Aorta (tissue), 5 donors: ENCODE measurements around the gene GNPNAT1. TPM values are rescaled to one million over a fixed set of nuclear protein-coding genes. Genes with fewer than 3 reads are reported as not detected.

Experiments
- ATAC-seq: fragments of 200-7000 bp; cut with Tn5 transposase; one replicate; pipeline ENCODE4 v1.9.1; 2022; ENCODE audit warnings: moderate library complexity; ENCODE audit not compliant: low FRiP score
- DNase-seq, 2 donors: peaks; one replicate each; pipeline ENCODE4 v3.0.0-alpha.2; 2020
- H3K27ac ChIP-seq, 2 donors: one replicate each; pipeline ENCODE4 v1.5.1; 2013; ENCODE audit warnings: low read length in 2 of 2, mild to moderate bottlenecking in 2 of 2, moderate library complexity in 2 of 2, control low read depth in 1 of 2, inconsistent platforms in 1 of 2, low read depth in 1 of 2
- H3K27me3 ChIP-seq, 2 donors: one replicate each; pipeline ENCODE4 v1.6.1; 2013; ENCODE audit warnings: control low read depth in 1 of 2, low read length in 1 of 2, mild to moderate bottlenecking in 1 of 2, moderate library complexity in 1 of 2; ENCODE audit not compliant: insufficient read depth in 2 of 2, control insufficient read depth in 1 of 2
- H3K36me3 ChIP-seq, 2 donors: one replicate each; pipeline ENCODE4 v1.6.1; 2013; ENCODE audit warnings: control low read depth in 1 of 2, low read length in 1 of 2, mild to moderate bottlenecking in 1 of 2; ENCODE audit not compliant: insufficient read depth in 2 of 2, control insufficient read depth in 1 of 2
- H3K4me1 ChIP-seq, 2 donors: one replicate each; pipeline ENCODE4 v1.6.1; 2013; ENCODE audit warnings: low read length in 2 of 2, control low read depth in 1 of 2, mild to moderate bottlenecking in 1 of 2, moderate library complexity in 1 of 2; ENCODE audit not compliant: insufficient read depth in 2 of 2, control insufficient read depth in 1 of 2
- H3K4me3 ChIP-seq, 2 donors: one replicate each; pipeline ENCODE4 v1.5.1; 2013; ENCODE audit warnings: low read length in 2 of 2, control low read depth in 1 of 2, mild to moderate bottlenecking in 1 of 2
- H3K9me3 ChIP-seq: one replicate; pipeline ENCODE4 v1.6.1; 2013; ENCODE audit warnings: mild to moderate bottlenecking, low read length; ENCODE audit not compliant: control insufficient read depth
- WGBS, 2 donors: extraction: QIAGEN DNeasy Blood & Tissue Kit; methylation state at CpG; one replicate each; pipeline ENCODE4 v1.1.7; 2013; 5-methylcytosine and 5-hydroxymethylcytosine counted together
- intact Hi-C, 2 donors: fragments of 100-400 bp; cut with DNase I; formaldehyde crosslinking; loops; one replicate each; pipeline versions ENCODE4 v1.14.2 to v1.15.0; 2022
- polyA plus RNA-seq, 2 donors: library from polyadenylated mRNA; stranded (reverse); fragments of 200-250 nt; gene quantifications; one replicate each; pipeline ENCODE4 v1.2.3, GENCODE V29; 2013
- total RNA-seq, 2 donors: library from RNA; stranded (reverse); fragmentation: NEBNext Ultra II Directional; extraction: Animal tissue kit (Norgen Biotek cat#: 25700); gene quantifications; one replicate each; pipeline ENCODE4 v1.2.1, GENCODE V29; 2021
- donor health status: healthy with polysubstance abuse.
- donor health status: Bipolar disorder and iron deficiency.
- donor health status: DM: no; HTN: no; CAD: no.
- donor health status: DM: no; HTN: no; CAD: no.
- donor health status: DM: yes; HTN: yes; CAD: no.

GNPNAT1 gene
- total and polyA plus RNA-seq, 4 donors: 9.8 to 32.4 (median 16.9) TPM

DNA sequence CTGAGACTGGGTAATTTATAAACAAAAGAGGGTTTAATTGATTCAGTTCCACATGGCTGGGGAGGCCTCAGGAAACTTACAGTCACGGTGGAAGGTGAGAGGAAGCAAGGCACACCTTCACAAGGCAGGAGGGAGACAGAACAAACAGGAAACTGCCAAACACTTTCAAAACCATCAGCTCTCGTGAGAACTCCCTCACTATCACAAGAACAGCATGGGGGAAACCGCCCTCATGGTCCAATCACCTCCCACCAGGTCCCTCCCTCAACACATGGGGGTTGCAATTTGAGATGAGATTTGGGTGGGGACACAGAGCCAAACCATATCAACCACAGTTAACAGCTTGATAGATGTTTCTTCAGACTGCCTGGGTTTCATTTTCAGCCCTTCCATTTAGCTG lies 6.2 kb upstream of the GNPNAT1 start:
- H3K4me3 ChIP-seq: no peak overlapping the region
- no peaks in the 10 kb centered on the region for H3K9me3 ChIP-seq
- H3K4me1 ChIP-seq: peaks cover 0 to 2% of the 10 kb centered on the region in 2 donors
- H3K36me3 ChIP-seq: no peaks in the 10 kb centered on the region
- H3K27ac ChIP-seq: no peak overlapping the region
- 84 to 85% methylated on average over 3 of the region's 3 CpGs for WGBS, 2 donors
- no peak for ATAC-seq
- intact Hi-C loops: no loop called here
- H3K27me3 ChIP-seq: no peaks in the 10 kb centered on the region
- DNase-seq: no peak

DNA sequence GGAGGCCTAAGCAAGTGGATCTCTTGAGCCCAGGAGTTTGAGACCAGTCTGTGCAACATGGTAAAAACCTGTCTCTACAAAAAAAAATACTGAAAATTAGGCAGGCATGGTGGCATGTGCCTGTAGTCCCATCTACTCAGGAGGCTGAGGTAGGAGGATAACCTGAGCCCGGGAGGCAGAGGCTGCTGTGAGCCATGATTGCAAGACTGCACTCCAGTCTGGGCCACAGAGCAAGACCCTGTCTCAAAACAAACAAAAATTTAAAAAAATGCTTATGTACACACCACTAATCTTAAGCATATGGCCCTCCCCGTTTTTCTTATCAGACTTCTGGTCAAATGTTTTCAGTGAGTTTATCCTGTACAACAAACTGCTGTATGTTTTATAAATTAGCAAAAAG lies 1.7 kb upstream of the GNPNAT1 start:
- H3K27ac ChIP-seq: no peak overlapping the region
- WGBS, 2 donors: 24 to 36% methylated on average over 2 of the region's 2 CpGs
- no peaks in the 10 kb centered on the region for H3K27me3 ChIP-seq
- H3K4me3 ChIP-seq: no peak overlapping the region
- no peaks in the 10 kb centered on the region for H3K36me3 ChIP-seq
- intact Hi-C loops: no loop called here
- no peak for DNase-seq
- H3K4me1 ChIP-seq: no peaks in the 10 kb centered on the region
- H3K9me3 ChIP-seq: no peaks in the 10 kb centered on the region
- ATAC-seq: no peak

DNA sequence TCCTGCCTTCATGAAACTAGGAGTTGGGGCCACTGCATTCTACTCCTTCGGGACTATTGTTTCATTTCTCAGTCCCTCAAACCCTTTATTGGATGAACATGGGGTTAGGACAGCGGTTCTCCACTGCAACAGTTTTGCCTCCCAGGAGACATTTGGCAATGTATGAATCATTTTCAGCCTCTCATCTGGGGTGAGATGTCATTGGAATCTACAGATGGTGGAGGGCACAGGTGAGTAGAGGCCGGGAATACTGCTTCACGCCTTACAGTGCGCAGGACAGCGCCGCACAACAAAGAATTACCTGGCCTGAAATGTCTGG lies 649 bp upstream of the GNPNAT1 start:
- intact Hi-C loops: loop anchor here in 1 of 2 donors (1.0 kb wide), 1 partner anchor 8 kb away; no protein-coding TSS in a partner anchor
- H3K27me3 ChIP-seq: no peaks in the 10 kb centered on the region
- H3K27ac ChIP-seq: peak overlapping the region; percentile 68 to 99
- no peaks in the 10 kb centered on the region for H3K36me3 ChIP-seq
- peak overlapping the region; percentile 28 to 61 for H3K4me3 ChIP-seq
- 70% methylated on average over 7 of the region's 7 CpGs for WGBS, 2 donors
- ATAC-seq (no peak), DNase-seq (no peak)
- H3K4me1 ChIP-seq: no peaks in the 10 kb centered on the region
- H3K9me3 ChIP-seq: no peaks in the 10 kb centered on the region

DNA sequence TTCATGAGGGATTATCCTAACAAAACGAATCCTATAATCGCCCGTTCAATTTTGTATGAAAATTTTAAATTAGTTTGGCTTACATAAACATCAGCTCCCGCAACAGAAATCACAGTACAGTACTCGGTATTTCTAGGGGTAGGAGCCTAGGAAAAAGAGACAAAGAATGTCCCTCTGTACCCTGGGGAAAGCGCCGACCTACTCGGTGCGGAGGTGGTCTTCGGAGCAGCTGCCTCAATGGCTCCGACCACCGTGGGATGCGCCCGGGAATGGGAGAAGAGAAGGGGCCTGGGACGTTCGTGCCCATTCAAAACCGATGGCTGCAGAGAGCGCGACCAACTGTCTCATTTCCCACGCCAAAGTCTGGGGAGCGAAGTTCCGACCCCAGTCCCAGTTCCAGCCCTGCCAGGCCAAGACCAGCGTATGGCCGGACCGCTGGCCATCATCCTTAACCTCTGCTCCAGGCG lies 618 bp downstream of the GNPNAT1 start:
- H3K27ac ChIP-seq: peak overlapping the region in 1 of 2 donors; percentile 57
- 1% methylated on average over 26 of the region's 26 CpGs for WGBS, 2 donors
- intact Hi-C loops: no loop called here
- ATAC-seq: no peak
- peak overlapping the region; percentile 15 to 52 for H3K4me3 ChIP-seq
- no peaks in the 10 kb centered on the region for H3K36me3 ChIP-seq
- no peaks in the 10 kb centered on the region for H3K9me3 ChIP-seq
- no peak for DNase-seq
- no peaks in the 10 kb centered on the region for H3K4me1 ChIP-seq
- H3K27me3 ChIP-seq: no peaks in the 10 kb centered on the region

DNA sequence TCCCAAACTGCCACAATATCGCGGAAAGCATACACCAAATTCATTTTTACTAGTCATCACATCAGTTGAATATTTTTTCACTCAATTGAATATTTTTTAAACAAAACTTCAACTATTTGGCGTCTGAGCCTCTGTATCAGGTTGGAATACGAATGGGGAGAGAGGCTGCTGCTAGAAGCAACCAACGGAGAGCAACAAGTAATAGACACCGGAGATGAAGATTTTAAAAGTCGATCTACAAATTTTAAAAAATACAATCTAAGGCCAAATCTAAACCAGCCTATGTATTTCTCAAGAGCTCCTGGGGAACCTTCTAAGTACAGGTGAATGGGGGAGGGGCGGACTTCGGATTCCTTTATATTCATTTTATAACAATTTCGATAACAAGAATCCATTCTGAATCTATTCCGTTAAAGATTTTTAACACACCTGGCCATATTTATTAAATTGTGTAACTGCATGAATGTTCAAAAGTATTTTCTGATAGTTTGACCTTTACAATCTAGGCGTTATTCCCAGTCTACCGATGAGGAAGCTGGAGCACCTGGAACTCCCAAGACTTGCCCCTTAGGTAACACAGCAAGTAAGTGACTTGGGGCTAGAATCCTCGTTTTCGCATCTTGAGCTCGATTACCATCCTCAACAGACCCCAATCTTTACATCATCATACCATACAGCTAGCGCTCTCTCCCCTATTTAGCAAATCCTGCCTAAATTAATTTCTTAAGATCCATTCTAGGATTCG lies 1.2 kb downstream of the GNPNAT1 start:
- no peaks in the 10 kb centered on the region for H3K27me3 ChIP-seq
- 49 to 50% methylated on average over 18 of the region's 18 CpGs for WGBS, 2 donors
- no peaks in the 10 kb centered on the region for H3K9me3 ChIP-seq
- H3K4me1 ChIP-seq: no peaks in the 10 kb centered on the region
- H3K36me3 ChIP-seq: no peaks in the 10 kb centered on the region
- H3K4me3 ChIP-seq: peak overlapping the region; percentile 15 to 52
- ATAC-seq (no peak), DNase-seq (no peak)
- intact Hi-C loops: no loop called here
- no peak overlapping the region for H3K27ac ChIP-seq

DNA sequence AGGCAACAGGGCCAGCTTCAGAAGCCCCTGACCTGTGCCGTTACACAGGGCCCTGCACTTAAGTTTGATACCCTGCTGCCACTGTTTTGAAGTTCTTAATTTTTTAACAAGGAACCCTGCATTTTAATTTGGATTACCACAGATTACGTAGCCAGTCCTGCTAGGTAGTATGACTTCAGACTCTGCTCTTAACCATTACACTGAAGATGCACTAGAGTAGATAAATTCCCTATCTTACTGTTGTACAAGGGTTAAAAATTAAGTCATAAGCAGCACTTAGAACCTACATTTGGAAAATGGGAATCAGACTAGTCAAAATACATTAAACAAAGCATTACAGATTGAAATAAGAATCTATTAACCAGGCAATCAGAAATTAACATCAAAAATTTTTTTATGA lies 2.3 kb downstream of the GNPNAT1 start:
- H3K4me3 ChIP-seq: peak overlapping the region in 1 of 2 donors; percentile 18
- H3K27ac ChIP-seq: no peak overlapping the region
- WGBS, 2 donors: 59 to 62% methylated on average over 2 of the region's 2 CpGs

DNA sequence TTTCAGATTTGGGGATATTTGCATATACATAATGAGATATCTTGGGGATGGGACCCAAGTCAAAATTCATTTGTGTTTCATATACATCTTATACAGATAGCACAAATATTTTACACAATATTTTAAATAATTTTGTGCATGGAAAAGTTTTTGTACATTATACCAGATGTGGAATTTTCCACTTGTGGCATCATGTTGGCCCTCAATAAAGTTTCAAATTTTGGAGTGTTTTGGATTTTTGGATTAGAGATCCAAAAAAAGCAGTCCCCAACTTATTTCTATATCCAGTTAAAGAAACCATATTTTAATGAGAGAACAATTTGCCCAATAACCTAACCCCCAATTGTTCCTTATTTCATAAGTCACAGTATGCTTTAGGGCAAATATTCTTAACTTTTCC lies 4.5 kb downstream of the GNPNAT1 start:
- no peak for DNase-seq
- Histone ChIP-seq H3K4me3 (no peak overlapping the region), H3K9me3 (no peaks in the 10 kb centered on the region), H3K27me3 (no peaks in the 10 kb centered on the region), H3K27ac (no peak overlapping the region), H3K36me3 (no peaks in the 10 kb centered on the region), H3K4me1 (no peaks in the 10 kb centered on the region)
- no peak for ATAC-seq
- intact Hi-C loops: loop anchor here in 1 of 2 donors (10.0 kb wide), 1 partner anchor 52 kb away; the partner anchor contains the start of gene STYX

More for the DNA sequence above, 2.3 kb downstream of the GNPNAT1 start:
- ATAC-seq (no peak), DNase-seq (no peak)
- H3K27me3 ChIP-seq: no peaks in the 10 kb centered on the region
- no peaks in the 10 kb centered on the region for H3K36me3 ChIP-seq
- H3K4me1 ChIP-seq: no peaks in the 10 kb centered on the region
- no peaks in the 10 kb centered on the region for H3K9me3 ChIP-seq
- intact Hi-C loops: loop anchor here in 1 of 2 donors (10.0 kb wide), 1 partner anchor 54 kb away; the partner anchor contains the start of gene STYX

DNA sequence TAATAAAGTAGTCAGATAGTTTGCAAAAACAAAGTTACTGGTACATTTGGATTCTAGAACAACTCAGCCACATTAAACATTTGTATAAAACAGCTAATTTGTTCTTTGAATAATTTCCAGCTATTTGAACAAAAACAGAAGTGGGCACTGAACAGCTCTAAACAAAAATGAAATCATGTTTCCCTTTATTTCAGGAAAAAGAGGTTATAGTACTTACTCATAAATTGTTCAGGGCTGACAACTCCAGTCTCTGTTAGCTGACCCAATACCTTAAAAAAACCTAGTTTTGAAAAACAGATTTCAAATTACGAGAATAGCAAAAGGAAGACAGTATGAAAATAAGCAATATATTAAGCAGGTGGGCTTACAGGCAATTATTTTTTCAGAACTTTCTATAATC lies 8.2 kb downstream of the GNPNAT1 start:
- H3K4me1 ChIP-seq: no peaks in the 10 kb centered on the region
- H3K4me3 ChIP-seq: no peak overlapping the region
- intact Hi-C loops: loop anchor here in 1 of 2 donors (10.0 kb wide), 1 partner anchor 48 kb away; the partner anchor contains the start of gene STYX
- 16 to 22% methylated on average over 1 of the region's 1 CpG for WGBS, 2 donors
- no peaks in the 10 kb centered on the region for H3K27me3 ChIP-seq
- no peaks in the 10 kb centered on the region for H3K9me3 ChIP-seq
- ATAC-seq: no peak
- H3K27ac ChIP-seq: no peak overlapping the region
- no peak for DNase-seq
- H3K36me3 ChIP-seq: no peaks in the 10 kb centered on the region

DNA sequence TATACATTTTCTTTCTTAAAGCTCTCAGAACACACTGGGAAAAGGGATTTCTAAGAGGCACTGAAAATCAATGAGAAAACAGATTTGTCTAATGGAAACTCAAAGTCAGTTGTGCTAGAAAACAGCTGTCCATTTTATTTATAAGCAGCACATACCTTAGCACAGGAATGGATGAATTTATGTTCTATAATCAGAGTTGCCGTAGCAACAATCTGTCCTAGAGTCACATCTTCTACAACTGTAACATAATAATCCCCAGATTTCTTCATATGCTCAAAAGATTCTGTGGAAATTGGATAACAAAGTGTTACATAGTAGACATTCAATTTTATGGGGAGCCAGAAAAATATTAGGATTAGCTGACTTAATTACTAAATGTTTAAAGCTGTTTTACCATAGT lies 9.8 kb downstream of the GNPNAT1 start:
- no peak overlapping the region for H3K27ac ChIP-seq
- no peaks in the 10 kb centered on the region for H3K27me3 ChIP-seq
- DNase-seq (no peak), ATAC-seq (no peak)
- intact Hi-C loops: loop anchor here in 1 of 2 donors (10.0 kb wide), 1 partner anchor 47 kb away; the partner anchor contains the start of gene STYX
- H3K36me3 ChIP-seq: no peaks in the 10 kb centered on the region
- H3K9me3 ChIP-seq: no peaks in the 10 kb centered on the region
- 97 to 98% methylated on average over 1 of the region's 1 CpG for WGBS, 2 donors
- no peaks in the 10 kb centered on the region for H3K4me1 ChIP-seq
- no peak overlapping the region for H3K4me3 ChIP-seq
